IPS DF 4.7 (cell line): Measurements from ENCODE around the gene IL17RD.
A peak's percentile ranks its signal among the peaks of the same experiment; 100 is the strongest.

Experiments
- DNase-seq: peaks from one replicate; pipeline ENCODE4 v3.0.0-alpha.2; 2013; ENCODE audit warnings: low spot score; ENCODE audit errors: extremely low read depth

Gene IL17RD

DNA sequence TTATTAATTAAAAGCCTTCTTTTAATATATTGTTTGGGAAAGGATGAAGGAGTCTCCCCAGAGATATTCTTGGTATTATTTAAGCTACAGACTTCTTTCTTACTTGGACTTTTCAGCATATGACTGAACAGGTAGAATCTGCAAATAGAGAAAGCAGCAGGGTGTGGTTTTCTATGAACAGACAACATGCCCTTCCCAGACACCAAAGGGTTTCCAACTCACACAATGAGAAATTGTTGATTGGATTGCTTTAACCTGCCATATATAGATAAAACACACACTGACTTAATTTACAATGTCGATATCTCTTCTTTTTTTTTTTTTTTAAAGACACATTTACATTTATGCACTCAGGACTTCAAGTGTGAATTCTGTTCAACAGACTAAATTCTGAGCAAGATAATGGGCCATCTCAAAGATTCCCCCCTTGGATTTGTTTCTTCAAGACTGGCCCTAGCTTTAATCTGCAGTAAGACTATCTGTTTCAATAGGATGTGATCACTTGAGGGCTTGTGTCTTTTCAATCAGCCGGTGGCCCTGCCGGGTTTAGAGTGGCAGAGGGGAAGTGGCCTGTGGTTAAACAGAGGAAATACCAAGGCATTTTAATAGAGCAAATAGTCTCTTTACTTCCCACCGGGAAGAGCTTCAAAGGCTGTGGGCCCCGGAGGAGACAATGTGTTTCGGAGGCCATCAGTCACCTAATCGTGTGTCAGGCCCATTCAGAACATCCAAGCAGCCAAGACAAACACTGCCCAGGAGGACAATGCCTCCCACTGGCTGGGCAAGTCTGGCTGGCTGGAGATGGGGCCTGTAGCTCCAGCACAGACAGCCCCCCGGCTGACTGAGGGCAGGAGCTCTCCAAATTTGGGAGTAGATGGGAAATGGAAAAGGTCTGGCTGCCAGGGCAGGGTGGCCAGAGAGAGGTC is 6.1 kb downstream of the IL17RD start:
- peak; percentile 80 for DNase-seq

DNA sequence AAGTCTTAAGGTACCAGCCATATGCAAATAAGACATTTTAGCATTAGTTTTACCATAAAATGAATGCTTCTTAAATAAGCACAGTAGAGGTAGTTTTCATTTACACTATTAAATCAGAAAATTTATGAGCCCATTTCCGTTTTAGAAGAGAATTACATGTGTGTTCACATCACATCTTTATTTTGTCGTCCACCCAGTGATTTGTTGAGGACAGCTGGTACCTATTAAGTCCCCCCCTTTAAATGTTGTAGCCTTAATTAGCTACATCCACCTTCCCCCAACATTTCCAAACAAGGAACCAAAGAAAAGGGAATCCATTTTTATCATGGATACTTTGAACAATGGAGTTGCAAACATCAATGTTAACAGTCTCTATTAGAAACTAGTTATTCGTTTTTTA is 6.8 kb downstream of the IL17RD start:
- DNase-seq = no peak

DNA sequence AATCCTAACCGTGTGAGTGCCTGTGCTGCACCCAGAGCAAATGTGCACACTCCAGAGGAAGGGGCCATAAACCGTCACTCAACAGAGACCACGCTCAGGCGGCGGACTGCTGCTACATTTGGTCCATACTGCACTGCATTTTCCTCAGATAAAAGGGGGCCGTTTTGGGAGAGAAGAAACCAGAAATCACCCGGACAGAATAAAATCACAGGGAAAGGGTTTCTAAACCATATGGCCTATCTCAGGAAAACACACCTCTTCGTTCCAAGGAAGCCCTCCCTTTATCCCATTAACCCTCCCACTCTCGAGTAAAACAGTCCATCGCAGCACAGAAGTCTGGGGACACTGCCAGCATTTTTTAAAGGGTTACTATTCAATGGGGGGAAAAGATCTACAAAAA is 7.6 kb downstream of the IL17RD start:
- DNase-seq = no peak

DNA sequence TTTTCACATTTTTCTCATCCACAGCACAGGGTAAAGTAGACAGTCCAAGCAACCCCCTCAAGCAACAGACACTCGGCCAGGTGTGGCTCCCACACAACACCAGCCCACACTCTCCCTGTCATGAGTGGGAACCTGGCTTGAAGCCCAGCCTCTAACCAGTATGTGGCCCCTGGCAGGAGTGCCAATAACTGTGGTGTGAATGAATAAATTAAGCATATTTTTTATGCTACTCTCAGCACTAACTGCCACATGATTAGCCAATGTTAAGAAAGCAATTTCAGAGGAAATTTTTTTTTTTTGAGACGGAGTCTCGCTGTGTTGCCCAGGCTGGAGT is 9.9 kb downstream of the IL17RD start:
- DNase-seq = no peak

DNA sequence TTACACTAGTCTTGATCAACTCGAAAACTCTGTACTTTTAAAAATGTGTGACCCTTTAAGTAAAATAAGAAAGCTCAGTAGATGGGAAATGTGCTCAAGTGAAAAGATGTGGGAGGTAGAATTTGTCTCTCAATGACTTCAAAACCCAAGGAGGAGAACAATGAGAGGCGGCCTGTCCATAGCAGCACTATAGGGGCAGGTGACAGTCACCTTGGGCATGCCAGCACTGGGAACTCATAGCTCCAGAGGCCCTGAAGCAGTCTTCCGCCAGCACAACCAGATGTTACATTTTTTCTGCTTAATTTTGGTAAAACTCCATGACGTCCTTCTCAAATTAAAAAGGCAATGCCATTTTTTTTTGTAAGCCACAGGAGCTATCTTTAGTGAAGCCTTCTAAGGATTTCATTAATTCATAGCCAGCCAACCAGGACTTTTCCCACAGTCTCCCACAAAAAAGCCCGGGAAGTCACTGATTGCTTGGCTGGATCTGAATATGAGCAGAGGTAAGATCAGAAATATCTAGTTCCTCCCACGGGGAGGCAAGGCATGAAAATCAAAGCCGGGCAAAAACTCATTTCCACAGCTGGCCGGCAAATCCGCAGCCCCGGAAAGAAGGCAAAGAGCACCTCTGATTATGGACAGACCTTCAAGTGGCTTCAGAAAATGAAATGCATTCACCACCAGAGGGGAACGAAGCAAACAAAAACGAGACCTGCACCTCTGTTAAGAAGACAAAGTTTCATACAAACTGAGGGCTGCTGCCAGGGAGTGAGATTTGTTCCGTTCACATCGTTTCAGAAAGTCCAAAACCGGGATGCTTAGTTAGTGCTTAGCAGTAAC is 10.5 kb downstream of the IL17RD start:
- no peak for DNase-seq

DNA sequence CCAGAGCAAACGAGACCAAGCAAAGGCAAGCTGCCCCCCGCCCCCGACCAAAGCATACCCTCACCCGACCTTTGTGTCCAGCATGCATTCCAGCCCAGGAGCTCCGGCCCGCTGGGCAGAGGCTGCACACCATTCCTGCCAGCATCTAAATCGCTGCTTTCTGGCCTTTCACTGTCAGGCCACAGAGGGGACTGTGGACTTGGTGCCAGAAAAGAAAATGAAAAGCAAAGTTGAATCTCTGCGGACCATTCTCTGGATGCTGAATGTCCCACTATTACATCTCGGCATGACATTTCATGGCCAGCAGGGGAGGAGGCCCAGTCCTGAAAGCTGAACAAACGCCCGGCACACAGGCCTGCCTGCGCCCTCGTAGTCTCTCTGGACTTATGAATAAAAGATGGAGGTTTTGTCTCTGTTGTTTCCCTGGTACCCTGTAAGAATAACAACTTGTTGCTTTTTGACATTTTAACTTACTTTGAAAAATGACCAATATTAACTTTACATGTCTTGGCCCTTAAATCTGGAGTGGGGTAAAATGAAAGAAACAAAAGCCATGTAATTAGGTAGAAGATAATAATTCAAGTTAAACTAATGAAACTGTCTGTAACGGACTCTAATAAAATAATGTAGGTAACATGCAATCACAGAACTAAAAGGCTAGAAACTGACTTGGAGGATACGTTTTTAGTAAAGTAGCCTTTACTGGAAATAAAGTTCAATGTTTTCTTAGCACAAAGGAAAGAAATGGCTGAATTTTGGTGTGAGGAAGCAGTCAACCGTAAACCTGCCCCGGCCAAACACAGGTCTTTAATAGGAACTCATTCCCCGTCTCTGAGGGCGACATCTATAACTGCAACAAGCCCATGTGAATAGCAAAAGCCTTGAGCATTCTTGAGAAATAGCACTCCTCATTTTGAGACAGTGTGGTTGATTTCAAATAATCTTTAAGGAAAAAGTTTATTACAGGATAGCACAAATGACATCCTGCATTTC is 12.7 kb downstream of the IL17RD start:
- no peak for DNase-seq

DNA sequence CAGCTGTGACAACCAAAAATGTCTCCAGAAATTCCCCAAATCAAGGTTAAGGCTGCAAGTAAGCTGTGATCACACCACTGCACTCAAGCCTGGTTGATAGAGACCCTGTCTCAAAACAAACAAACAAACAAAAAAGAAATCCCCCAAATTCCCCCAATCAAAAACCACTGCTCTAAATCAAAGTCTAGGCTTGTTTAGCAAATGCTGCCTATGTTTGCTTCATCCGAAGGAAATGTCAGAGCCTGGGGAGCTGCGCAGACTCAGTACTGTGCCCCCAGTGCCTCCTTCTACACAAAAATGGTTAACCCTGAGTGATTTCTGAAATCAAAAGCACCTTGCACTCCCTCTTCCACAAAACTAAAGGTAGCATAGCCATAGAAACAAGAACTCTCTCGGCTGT is 13.4 kb downstream of the IL17RD start:
- no peak for DNase-seq

DNA sequence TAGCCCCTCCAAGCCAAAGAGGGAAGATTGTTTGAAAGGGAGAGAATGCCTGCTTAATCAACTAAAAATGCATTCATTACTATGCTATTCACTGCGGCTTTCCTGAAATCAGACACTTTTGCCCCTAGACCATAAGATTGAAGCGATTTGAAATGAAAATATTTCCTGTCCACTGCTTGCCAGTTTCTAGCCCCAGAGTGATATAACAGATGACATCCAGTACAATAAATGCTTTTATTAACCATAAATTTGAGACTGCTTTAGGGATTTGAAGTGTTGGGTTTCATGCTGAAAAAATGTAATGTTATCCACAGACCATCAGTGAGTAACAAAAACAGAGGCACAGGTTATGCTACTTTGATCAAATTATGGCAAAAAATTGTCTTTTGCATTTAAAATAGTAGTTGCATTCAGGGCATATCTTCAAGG is 14.1 kb downstream of the IL17RD start:
- no peak for DNase-seq

DNA sequence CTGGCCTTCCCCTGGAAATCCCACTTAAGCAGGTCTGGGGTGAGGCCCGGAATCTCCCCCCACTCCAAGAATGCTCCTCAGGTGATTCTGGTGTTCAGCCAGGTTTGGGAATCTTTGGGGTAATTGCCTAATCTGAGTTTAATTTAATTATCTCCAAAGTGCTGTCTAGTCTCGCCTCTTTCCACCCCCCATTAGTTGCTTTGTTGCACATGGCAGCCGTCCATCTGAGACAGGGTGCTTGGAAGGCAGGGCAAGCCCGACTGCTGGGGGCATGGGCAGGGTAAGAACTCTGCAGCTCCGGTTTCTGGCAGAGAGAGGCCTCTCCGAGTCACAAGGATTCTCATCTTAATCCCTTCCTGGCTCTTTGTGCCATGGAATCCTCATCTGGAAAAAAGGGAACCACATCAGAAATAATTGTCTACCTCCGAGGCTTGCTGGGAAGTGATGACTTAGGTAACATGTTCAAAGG is 15.0 kb downstream of the IL17RD start:
- DNase-seq = no peak

DNA sequence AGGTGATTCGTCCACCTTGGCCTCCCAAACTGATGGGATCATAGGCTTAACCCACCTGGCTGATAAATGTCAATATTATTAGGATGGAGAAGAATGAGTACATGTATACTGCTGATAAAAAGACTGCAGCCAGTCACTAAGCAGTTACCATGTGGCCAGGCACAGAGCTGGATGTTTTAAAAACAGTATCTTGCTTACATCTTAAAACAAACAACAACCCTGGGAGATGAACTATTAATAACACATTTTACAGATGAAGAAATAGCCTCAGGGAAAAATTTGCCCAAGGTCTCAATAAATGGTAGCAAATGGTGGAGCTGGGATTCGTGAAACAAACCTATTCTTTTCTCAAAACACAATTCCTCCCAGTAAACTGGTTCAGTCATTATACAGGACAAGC is 18.1 kb downstream of the IL17RD start:
- no peak for DNase-seq

DNA sequence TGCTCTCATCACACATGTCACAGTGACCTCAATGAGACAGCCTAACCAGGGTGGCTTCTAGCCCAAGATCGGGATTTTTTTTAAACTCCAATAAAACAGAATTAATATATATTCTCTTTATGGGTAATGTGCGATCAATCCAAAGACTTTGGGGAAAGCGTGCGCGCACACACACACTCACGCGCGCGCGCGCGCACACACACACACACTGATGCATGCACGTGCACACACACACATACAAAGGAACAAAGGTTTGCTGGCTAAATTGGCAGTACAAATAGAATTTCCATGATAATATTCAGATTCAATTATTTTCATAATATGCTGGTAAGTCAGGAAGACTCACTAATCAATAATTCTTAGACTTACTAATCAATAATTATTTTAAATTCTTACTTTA is 19.3 kb downstream of the IL17RD start:
- DNase-seq = no peak

DNA sequence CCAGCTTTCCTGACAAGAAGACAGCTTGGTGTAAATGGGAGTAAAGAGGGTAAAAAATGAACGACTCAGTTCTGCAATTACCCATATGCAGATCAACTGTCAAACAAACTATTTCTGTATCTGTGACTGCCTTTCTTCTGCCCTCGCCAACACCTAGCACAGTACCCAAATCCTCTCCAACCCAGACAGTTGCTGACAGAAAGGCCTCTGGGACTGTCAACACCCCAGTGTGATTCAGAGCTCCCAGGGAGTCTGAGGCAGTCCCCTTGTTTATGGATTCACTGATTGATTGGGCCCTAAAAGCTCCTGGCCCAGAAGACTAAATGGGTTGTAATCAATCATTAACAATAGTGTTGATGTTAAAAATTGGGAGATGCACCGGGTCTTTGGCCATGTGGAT is 20.2 kb downstream of the IL17RD start:
- no peak for DNase-seq

DNA sequence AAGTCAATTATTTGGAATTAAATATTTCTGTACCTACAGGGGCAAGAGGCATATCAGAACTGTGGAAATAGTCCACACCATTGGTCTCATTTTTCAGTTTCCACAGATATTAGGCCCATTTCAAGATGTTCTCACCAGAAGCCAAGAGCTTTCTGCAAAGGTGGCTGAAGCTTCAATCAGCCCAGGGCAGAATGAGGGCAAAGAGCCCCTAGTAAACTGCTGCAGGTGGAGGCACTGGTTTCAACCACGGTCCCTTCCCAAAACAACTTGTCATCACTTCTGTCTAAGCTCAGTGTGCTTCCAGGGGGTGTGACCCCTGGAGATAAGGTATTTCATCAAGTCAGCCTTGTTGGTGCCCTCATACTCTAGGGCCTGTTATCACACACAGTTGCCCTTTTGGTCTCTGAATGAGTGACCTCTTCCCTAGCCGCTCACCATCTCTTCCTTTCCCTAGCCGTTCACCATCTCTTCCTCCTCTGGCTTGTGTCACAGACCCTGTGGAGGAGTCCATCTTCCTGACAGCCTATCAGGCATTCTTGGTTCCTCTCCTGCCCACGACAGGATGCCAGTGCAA is 21.2 kb downstream of the IL17RD start:
- no peak for DNase-seq

DNA sequence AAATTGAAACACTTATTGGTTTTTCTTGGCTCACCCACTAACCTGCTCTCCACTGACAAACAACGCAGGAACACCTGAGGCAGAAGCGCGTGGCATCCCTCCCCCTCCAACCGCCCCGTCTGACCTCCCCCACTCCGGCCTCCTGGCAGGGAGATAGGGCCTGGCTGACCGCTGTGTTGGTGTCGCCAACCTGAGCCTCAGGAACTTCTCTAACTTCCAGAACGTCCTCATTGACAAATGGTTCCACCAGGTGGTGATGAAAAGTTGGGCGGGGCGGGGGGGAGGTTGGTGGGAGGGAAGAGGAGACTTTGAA is 22.8 kb downstream of the IL17RD start:
- no peak for DNase-seq

DNA sequence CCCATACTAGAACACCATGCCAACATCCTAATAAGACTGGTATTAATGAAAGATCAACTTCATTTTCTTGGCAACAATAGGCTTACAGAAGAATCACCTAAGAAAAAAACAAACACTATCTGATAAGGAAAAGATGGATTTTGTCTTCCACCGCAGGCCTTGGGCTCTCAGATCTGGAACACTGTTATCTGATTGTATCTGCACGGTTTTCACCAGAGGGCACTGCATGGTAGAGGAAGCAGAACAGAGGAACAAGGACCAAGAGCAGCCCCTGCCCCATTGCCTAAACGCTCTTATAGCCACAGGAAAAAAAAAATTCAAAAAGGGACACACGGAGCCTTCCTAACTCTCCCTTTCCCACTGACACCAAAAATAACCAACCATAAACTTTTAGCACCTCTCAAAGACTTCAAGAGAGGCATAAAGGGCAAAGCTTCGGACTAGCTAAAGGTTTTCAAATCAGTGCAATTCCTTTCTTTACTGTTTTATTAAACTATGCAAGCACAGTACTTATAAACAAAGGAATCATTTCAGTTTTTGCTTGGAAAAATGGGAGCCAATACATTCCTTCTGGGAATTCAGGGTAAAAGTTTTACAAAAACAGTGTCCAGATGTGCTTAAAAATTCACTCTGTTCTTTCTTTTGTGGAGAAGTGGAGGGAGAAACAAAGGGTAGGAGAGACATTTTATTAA is 23.3 kb downstream of the IL17RD start:
- no peak for DNase-seq

DNA sequence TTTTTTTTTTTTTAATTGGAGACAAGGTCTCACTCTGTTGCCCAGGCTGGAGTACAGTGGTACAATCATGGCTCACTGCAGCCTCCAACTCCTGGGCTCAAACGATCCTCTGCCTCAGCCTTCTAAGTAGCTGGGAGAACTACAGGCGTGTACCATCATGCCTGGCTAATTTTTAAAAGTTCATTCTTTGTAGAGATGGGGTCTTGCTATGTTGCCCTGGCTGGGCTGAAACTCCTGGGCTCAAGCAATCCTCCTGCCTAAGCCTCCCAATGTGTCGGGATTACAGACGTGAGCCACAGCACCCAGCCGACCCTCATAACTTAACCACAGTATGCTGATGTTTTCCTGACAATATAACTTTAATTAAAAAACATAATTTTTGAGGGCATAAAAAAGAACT is 24.3 kb downstream of the IL17RD start:
- DNase-seq = no peak

DNA sequence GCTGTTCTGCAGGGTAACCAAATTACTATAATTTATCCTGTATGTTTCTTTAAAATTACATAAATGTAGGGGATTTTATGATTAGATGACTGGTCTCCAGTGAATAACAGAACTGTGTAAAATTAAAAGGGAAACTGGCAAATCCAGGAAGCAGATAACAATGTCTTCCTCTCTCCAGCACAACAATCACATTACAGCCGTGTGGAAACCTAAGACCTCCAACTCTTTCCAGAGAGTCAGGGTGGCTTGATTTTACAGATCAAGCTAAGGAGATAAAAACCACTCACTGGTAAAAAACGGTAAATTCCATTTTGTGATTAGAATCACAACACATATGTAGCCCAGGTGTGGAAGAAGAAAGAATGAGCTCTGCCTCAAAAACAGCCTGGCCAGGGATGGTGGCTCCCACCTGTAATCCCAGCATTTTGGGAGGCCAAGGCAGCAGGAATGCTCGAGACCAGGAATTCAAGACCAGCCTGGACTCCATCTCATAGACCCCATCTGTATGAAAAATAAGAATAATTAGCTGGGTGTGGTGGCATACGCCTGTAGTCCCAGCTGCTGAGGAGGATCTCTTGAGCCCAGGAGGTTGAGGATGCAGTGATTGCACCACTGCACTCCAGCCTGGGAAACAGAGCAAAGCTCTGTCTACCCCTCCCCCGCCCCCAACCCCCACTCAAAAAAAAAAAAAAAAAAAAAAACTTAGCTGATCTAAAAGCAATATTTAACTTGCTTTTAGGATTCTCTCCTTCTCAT is 29.0 kb downstream of the IL17RD start:
- no peak for DNase-seq

DNA sequence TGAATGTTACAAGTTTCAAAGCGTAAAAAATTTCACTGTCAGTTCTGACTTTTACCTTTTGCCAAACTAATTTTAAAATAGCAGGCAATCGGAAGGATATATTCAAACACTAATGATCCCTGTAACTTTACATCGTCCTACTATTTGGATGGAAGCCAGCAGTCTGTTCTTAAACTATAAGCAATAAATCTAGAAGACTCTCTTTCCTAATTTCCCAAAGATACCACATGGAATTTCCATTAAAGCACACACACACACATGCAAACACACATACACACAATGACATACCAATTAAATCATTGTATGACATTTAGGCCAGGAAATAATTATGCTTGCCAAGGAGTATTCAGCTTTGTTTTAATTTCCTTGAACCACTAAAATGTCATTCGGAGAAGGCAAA is 32.0 kb downstream of the IL17RD start:
- DNase-seq = no peak

DNA sequence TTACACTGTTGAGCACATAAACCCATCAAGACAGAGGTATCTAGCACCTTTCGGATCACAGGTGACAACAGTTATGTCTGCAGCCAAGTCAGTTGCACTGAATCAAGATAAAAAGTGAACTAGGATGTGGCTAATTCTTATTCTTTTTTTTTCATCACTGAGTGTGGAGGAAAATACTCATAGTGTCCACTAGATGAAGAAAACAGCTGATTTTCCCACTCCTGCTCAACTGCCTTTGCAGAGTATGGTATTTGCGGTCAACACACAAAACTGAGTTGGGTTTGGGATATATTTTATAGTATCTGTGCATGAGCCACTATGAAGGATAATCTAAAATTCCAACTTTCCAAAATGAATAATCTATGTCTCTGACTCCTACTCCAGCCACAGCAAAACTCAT is 32.5 kb downstream of the IL17RD start:
- no peak for DNase-seq

DNA sequence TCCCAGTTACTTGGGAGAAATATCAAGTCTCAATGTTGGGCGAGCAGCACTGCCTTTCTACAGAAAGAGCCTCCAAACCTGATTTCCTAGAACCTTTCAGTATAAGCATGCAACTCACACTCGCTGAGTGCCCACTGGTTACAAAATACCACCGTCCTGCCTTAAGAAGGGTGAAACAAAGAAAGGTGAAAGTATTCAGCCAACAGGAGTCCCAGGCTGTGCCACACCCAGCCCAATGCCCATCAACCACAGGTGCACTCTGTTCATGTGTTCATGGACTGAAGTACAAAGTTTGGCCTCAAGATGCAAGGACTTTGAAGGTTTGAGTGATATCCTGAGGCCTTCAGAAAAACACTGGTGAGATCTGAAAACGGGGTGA is 34.0 kb downstream of the IL17RD start:
- DNase-seq = no peak
